Hippocampal formation (tissue), 2 donors: ENCODE results near the gene CDK5.

Experiments
- DNase-seq, 2 donors: peaks; one replicate each; lab custom pipeline; 2025; lab: John Stamatoyannopoulos, UW

Gene CDK5

DNA sequence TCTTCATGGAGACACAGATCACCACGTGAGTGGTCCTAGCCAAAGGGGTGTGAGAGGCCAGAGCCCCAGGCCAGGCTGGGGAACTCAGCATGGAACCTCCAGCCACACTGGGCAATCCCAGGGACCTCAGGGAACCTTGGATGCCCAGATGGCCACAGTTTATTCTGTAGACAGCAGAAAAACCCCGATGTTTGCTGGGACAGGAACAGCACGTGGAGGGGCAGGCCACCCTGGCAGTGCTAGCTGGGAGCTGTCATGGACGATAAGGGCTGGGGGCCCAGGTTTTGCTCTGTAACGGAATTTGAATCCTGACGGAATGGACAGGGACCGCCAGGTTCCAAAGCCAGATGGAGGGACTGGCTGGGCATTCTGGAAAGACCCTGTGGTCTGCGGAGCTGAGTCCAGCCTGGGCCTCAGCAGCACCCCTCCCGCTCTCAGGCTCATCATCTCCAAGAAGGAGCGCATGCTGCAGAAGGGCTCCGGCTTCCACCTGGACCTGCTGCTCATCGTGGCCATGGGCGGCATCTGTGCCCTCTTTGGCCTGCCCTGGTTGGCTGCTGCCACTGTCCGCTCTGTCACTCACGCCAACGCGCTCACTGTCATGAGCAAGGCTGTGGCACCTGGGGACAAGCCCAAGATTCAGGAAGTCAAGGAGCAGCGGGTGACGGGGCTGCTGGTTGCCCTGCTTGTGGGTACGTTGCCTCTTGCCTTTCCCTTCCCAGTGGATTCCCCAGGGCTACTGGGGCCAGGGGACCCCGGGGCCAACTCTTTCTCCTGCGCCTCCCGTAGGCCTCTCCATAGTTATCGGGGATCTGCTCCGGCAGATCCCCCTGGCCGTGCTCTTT is 17.3 kb upstream of the CDK5 start:
- DNase-seq: no peak

DNA sequence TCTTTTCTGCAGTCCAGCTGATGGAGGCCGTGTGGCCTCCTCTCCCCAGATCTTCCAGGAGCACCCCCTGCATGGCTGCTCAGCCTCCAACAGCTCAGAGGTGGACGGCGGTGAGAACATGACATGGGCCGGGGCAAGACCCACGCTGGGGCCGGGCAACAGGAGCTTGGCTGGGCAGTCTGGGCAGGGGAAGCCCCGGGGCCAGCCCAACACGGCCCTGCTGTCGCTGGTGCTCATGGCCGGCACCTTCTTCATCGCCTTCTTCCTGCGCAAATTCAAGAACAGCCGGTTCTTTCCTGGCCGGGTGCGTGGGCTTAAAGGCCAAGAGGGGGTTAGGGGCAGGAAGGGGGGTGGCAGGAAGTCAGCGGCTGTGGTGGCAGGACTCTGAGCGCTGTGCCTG is 16.3 kb upstream of the CDK5 start:
- DNase-seq: no peak

DNA sequence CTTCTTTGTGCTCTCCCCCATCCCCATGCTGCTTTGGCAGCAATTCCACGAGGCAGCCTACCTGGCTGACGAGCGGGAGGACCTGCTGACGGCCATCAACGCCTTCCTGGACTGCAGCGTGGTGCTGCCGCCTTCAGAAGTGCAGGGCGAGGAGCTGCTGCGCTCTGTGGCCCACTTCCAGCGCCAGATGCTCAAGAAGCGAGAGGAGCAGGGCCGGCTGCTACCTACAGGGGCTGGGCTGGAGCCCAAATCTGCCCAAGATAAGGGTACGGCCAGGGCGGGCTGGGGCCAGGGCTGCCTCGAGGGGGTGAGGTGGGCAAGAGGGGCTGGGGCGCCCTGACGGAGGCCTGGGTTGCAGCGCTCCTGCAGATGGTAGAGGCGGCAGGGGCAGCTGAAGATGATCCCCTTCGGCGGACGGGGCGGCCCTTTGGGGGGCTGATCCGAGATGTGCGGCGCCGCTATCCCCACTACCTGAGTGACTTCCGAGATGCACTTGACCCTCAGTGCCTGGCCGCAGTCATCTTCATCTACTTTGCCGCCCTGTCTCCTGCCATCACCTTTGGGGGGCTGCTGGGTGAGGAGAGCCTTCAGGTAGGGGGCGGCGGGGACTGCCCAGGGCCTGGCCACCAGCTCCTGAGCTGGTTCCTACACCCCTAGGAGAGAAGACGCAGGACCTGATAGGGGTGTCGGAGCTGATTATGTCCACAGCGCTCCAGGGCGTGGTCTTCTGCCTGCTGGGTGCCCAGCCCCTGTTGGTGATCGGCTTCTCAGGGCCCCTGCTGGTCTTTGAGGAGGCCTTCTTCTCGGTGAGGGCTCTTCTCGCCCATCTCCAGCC is 13.6 kb upstream of the CDK5 start:
- DNase-seq: no peak

DNA sequence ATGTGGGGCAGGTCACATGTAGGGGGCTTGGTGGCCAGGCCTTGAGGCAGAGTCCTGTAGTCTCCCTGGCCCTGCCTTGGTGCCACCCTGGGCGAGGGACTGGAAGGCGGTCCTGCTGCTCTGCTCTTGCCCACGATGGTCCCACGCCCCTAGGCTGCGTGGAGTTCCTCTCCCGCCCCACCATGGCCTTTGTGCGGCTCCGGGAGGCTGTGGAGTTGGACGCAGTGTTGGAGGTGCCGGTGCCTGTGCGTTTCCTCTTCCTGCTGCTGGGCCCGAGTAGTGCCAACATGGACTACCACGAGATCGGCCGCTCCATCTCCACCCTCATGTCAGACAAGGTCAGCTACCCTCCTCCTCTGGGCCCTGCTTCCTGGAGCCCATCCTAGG is 12.9 kb upstream of the CDK5 start:
- no peak for DNase-seq

DNA sequence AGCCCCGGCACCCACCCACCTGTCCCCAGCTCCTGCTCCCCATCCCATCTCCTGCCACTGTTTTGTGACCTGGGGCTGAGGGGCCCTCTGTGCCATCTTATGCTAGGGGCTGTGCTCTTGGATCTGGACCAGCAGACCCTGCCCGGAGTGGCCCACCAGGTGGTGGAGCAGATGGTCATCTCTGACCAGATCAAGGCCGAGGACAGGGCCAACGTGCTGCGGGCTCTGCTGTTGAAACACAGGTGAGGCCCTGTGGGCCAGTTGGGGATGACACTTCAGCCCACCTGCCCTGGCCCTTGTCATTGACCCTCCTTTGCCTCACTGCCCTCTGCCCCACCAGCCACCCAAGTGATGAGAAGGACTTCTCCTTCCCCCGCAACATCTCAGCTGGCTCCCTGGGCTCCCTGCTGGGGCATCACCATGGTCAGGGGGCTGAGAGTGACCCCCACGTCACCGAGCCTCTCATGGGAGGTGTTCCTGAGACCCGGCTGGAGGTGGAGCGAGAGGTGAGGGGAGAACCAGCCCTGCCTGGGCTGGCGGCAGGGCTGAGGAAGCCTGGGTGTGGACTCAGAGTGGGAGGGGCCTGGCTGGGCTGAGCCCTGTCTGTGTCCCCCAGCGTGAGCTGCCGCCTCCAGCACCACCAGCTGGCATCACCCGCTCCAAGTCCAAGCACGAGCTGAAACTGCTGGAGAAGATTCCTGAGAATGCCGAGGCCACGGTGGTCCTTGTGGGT is 12.3 kb upstream of the CDK5 start:
- no peak for DNase-seq

DNA sequence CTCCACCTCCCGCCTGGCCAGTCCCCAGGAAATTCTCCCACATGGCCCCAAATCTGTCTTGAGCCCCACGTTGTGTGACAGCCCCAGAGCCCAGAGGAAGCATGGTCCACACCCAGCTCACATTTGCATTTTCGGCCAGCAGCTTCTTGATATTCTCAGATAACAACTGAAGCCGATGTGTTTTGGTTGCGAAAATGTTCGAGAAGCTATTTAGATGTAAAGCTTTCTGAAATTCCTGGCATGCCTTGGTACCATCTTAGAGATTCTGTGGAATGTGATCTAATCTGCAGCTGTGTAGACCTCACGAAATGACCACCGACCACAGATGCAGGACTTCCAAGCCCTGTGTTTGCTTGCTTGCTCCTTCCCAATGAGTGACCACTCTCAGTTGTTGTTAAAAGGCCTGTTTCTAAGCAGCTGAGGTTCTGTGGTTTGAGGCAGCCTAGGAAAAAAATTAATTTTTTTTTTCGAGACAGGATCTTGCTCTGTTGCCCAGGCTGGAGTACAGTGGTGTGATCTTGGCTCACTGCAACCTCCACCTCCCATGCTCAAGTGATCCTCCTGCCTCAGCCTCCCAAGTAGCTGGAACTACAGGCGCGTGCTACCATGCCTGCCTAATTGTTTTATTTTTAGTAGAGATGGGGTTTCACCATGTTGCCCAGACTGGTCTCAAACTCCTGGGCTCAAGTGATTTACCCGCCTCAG is 10.5 kb upstream of the CDK5 start:
- no peak for DNase-seq

DNA sequence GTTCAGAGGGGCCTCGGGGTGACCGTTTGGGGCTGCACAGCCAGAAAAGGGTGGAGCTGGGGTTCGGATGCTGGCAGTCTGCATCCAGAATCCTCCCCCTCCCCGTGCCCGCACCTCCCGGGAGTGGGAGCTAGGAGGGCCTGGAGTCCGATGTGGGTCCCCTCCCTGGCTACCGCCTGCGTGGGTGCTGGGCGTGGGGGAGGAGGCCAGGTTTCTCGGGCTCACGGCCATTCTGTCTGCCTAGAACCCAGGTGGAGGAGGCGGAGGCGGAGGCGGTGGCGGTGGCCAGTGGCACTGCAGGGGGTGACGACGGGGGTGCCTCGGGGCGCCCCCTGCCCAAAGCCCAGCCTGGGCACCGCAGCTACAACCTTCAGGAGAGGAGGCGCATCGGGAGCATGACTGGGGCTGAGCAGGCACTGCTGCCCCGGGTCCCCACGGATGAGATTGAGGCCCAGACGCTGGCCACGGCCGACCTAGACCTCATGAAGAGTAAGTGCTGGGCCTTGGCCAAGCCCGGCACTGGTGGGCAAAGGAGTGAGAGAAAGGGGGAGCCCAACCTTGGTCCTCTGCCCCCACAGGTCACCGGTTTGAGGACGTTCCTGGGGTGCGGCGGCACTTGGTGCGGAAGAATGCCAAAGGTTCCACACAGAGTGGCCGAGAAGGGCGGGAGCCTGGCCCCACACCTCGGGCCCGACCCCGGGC is 8.7 kb upstream of the CDK5 start:
- DNase-seq: no peak

DNA sequence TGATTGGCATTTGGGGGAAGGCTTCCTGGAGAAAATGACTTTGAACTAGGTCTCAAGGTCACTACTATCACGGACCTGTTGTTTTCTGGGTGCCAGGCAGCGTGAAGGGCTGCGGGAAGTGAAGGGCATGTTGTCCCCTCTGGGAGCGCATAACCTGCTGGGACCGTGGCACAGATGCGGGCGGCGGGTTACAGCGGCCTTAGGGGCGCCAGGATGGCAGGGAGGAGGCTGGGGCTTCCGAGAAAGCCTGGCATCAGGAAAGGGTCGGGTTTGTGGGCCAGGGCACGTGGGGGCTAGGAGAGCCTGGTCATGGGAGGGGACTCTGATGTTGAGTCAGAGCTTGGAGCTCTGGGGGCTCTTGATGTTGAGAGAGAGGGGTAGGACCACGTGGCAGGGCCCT is 7.8 kb upstream of the CDK5 start:
- no peak for DNase-seq

DNA sequence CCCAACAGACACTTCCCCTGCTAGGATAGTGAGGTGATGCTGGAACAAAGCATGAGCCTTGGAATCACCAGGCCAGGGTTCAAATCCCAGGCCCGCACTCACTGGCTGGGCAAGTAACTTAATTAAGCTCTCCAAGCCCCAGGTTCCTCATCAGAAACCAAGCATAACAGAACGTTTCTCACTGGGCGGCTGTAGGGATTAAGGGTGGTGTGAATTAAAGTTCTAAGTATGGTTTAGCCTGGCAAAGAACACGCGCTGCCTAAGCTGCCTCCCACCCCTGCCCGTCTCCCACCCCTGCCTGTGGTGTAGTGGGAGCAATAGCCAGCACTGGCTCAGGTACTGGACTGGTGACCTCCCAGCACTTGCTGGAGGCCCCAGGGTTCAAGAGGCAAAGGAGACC is 7.3 kb upstream of the CDK5 start:
- no peak for DNase-seq

DNA sequence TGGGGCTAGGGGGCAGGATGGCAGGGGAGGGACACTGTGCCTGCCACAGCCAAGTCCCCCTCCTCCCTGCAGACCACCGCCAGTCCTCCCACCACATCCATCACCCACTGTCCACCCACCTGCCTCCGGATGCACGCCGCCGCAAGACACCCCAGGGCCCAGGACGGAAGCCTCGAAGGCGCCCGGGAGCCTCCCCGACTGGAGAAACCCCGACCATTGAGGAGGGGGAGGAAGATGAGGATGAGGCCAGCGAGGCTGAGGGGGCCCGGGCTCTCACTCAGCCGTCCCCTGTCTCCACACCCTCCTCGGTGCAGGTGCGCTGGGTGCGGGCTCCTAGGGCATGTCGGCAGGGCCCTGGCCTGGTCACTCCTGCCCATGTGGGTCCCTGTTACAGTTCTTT is 6.8 kb upstream of the CDK5 start:
- no peak for DNase-seq

DNA sequence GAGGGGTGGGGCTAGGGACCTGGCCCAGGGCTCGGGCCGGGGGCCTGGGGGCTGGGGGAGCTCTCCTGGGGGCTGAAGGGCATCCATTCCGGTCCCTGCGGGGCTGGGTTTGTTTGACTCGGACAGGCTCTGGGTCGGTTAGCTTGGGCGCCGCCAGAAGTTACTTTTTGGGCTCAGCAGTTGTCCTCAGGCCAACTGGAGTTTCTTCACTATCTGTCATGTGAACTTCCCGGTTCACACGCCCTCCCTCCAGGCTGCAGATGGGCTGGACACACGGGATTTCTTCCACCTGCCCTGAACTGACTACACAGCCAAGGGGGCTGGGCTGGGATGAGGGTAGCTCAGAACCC is 5.5 kb upstream of the CDK5 start:
- DNase-seq: no peak

DNA sequence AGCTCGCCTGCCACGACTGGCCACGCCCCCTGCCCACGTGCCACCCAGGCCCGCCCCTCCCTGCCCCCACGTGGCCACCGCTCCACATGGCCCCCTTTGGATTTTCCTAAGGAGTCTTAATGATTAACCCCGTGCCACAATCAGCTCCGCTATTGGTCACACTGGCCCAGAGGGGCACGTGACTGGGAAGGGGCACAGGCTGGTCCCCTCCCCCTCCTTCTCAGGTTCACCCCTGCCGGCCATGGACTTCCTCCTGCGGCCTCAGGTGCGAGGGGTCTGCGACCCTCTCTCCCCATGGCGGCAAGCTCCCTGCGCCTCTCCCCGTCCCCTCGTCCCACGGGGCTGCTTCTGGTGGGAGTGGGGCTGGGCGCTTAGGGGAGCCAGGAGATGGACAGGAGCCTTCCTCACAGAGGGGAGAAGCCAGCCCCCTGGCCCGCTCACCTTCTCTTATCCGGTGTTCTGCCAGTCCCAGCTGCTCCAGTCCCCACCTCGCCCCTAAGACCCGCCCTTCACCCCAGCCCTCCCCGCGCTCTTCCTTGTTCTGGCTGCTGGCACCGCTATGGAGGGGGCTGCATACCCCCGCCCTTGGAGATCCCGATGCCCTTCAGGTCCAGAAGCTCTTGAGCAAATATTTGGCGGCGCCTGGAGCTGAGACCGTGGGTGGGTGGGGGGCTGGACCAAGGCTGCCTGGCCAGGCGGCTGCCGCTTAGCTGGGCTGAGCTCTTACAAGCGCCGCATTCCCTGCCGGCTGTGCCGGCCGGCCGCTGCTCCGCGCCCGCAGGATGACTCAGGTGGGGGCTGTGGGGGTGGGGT is 4.9 kb upstream of the CDK5 start:
- DNase-seq: no peak

DNA sequence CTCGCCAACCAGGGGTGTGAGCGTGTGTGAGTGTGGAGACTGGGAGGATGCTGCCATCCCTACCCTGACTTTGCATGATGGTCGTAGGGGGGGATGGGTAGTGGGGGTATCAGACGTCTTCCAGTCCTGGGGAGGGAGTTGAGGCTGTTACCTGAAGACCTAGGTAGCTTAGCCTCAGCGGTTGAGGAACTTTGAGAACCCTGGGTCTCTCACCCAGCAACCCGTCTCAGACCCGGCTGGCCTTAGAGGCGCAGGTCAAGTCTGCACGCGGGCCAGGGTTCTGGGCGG is 4.4 kb upstream of the CDK5 start:
- no peak for DNase-seq

DNA sequence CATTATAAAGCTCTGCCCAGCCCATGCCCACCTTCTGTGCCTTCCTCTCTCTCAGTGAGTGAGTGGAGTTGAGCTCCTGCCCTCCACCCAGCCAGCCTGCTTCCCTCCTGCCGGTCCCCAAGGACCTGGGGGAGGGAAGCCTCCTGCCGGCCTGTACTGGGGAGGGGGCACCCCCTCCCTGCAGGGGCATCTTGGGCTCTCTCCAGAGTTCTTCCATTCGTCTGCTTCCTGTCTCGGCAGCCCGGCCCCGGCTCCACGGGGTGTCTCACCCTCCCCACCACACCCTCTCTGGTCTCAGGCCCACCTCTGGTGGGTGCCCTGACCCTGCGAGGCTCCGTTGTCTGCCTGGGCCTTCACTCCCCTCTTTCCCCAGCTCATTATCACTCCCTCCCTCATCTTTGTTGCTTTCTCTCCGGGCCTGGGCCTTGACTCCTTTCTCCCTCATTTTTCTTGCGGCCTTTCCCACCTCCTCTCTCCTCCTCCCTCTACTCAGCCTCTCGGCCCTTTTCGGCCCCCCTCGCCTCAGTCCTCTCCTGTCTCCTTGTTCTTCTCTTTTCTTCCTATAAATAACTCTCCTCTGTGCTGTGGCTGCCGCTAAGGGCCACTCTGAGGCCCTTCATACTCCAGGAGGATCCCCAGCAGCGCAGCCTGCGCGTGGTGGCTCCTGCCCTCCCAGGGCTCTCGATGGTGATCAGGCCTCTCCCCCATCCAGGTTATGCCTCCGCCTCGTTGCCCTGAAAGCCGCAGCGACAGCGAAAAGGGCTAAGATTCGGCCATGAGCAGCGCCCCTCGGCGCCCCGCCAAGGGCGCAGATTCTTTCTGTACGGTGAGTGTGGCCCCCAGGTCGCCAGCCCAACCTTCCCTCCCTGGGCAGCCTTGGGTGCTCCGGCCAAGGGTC is 3.8 kb upstream of the CDK5 start:
- DNase-seq: no peak

DNA sequence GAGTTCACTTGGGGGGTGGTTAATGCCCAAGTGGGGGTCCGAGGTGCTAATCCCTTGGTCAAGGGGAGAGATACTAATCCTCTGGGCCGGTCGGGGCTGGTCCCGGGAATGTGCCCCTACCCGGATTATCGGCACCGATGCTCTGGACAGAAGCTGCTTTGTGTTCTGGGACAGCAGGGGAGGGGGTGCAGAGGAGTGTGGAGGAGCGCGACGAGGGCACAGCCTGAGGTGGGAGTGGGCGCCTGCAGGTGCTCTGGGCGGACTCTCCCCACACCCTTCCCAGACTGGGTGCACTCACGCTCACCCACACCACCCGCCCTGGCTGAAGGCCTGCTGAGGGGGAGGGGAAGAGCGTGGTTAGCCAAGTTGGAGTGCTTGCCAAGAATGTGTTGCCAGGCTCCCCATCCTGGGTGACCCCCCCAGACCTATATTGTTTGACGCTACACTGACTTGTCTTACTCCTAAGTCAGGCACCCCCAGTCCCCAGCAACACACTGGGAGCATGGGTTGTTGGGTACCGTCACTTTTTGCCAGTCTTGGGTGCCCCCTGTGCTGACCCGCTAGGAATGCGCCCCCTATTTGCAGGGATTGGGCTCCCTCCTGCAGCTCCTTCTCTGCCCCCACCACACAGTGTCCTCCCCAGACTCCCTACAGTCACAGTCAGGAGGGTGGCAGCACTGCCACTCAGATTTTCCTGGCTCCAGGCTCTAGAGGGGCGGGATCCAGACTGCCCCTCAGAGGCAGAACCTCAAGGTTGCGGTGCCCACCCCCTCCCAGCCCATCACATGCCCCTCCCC is 2.9 kb upstream of the CDK5 start:
- DNase-seq: peak in 1 of 2 donors; percentile 56

DNA sequence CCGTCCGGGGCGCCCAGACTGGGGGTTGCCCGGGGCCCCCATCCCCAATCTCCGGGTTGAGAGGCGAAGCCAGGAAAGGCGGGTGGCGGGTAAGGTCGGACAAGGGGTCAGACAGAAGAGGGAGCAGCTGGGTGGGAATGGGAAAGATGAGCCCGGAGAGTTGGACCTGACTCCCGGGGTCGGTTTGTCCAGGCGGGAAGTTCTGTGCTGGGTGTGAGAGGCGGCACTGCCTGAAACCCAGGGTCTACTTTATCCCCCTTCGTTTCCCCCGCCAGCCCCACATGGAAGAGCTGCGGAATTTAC is 2.4 kb upstream of the CDK5 start:
- DNase-seq: no peak

DNA sequence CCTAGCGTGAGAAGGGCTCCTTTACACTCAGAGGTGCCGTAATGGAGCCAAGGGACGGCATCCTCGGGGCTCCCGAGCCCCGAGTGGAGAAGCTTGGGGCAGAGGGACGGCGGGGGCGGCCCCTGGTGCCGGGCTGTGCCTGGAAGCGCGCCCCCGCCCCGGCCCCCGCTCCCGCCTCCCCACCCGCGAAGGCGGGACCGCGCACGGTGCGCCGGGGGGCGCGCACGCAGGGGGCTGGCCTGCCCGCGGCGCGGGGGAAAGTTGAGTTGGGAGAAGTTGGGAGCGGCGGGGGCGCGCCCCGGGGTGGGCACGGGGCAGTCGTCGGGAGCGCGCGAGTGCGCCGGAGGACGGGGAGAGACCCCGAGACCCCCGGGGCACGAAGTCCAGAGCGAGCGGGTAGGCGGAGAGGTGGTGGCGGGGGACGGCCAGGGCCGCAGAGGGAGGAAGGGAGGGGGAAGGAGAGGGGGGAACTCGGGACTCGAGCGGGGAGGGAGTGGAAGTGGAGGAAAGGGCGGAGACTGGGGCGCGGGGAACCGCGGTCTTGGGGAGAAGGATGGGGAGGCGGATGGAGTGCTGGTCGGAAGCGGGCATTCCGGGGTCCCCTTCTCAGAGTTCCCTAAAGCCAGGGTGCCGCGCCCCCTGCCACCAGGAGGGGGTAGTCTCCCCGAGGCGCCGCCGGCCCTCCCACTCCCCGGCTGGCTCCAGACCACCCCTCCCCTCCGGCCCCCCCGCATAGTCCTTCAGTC is 1.8 kb upstream of the CDK5 start, which contains the start of gene SLC4A2:
SLC4A2 (plus strand) TSS at position 223 of the 746 bp plus-strand sequence. CDS start 2,399 bp downstream, outside the sequence.
- DNase-seq: peak; percentile 84 to 86

DNA sequence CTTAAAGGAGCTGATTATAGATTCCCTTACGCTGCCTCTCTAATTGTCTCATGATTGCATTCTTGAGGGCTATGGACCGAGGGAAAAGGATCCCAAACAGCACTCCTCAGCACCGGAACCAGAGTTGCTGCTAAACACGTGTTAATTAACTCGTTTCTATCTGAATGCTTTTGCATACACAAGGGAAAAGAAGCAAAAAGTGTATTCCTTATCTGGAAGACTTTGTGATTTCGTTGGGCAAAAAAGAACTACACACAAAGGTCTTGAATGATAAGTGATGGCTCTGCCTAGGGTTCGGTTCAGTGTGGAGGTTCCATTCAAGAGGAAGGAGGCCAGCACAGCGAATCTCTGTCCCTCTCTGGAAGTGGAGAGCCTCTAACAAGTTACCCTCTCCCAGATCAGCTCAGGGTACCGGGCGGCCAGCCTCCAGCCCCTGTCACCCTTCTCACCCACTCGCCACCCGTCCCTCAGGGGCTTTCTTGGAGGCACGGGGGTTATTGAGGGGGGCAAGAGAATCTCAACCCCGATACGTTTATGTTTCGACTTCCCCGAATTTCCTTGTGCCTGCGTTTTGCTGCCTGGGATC is 1.2 kb upstream of the CDK5 start:
- peak in 1 of 2 donors; percentile 26 for DNase-seq
